NCI-H2107 treated with DMSO at 0.1 percent for 48 hours (cell line): ENCODE results near the gene ZNF511.

Experiments
- DNase-seq: peaks from one replicate; lab custom pipeline; 2025; ENCODE audit not compliant: unreplicated experiment; lab: John Stamatoyannopoulos, UW

Gene ZNF511

DNA sequence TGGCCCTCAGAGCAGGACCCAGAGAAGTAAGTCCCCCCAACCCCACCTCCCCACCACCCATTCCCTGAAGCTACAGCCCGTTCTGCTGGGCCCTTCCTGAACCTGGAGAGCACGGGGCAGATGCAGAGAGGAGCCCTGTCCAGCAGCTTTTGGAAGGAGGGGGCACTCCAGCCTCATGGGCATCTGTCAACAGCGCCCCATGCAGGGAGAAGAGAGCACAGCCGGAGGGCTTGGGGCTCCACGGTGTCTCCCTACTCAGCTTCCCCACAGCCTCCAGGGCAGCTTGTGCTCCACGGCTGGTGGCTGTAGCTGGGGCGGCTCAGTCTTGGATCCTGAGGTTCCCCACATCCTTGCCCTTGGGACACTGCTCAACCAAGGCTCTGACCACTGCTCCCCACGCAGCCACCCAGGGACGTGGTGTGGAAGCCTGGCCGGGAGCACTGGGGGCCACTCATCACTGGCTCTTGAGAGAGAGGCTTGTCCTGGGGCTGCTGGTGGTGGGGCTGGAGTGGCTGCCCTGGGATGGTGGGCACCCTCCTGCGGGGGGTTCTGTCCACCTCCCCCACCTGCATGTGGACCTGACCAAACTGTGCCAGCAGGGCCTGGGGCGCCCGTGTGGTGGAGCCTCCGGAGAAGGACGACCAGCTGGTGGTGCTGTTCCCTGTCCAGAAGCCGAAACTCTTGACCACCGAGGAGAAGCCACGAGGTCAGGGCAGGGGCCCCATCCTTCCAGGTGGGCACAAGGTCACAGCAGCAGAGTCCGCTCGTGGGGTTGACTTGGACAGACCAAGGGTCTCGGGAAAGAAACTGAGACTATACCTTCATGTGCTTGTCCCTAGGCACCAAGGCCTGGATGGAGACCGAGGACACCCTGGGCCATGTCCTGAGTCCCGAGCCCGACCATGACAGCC is 42.9 kb downstream of the ZNF511 start:
- DNase-seq, result no peak

DNA sequence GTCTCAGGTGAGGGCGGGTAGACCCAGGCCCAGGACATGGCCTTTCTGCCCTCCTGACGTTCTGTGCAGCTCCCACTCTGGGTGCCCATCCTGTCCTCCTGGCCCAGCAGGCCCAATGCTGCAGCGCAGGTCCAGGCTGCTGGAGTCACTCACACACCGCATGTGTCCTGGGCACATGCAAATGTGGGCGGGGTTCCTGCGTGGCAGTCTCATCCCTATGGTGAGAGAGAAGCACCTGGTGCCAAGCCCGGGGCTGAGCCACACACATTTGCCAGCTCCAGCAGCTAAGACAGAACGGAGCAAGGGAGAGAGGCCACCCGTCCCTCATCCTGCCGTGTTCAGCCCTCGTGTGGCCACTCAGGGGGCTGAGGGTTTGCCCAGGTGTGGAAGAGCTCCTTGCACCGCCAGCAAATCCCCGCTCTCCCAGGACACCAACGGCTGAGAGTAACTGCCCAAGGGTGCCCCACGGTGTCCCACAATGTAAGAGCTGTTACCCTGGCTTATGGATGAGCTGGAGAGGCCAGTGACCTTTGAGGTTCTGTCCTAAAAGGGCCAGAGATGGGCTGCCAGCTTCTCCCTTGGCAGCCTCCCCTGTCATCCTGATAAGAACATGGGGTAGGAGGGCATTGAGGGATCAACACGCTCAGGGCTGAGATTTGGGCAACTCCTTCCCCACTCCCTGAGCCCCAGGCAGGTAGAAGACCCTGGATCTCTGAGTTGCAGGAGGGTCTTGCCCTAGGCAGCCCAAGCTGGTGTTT is 44.7 kb downstream of the ZNF511 start:
- no peak for DNase-seq

DNA sequence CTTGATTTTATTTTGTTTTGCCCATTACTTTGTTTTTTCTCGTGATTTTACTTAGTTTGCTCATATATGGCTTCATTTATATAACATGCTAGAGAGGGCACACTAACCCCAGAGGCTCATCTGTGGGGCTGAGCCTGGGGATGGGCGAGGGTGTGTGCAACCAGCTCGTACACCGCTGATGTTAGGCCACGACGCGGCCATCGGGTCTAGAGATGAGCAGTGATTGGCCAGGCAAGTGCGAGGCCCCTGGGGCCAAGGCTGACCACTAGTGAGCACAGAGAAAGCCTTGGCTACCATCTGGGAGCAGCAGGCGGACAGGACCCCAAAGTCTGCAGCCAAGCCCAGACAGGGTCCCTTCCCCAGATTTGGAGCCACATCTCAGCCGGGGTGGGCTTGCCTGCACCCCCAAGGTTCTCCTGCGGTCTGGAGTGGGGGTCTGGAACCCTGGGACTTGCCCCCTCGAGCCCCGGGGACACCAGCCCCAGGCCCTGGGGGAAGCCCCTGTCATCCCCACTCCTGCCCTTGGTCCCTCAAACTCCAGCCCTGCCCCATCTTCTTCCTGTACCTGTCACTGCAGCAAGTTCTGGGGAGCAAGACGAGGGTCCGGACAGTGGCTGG is 45.4 kb downstream of the ZNF511 start:
- no peak for DNase-seq

DNA sequence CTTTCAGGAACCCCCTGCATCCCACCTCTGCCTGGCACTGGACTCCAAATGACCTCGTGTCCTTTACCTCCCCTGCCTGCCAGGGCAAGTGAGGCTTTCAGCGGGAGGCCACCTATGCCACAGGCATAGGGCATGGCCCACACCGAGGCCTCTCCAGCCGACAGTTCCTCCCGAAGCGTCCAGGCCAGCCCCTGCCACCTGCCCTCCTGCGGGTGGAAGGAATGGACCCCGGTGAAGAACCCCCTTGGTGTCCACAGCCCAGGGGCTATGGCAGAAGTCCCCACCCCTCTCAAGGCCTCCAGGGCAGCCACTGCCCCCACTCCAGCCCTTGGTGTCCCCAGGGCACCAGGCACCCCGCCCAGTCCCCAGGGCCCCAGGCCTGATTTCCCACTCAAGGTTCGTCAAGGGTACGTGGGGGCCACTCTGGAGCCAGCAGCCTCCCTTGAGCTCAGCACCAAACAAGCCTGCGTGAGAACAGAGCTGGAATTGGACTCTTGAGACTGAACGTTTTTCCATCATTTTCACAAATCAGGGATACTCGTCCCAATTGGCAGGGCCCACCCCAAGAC is 46.0 kb downstream of the ZNF511 start:
- DNase-seq, result no peak

DNA sequence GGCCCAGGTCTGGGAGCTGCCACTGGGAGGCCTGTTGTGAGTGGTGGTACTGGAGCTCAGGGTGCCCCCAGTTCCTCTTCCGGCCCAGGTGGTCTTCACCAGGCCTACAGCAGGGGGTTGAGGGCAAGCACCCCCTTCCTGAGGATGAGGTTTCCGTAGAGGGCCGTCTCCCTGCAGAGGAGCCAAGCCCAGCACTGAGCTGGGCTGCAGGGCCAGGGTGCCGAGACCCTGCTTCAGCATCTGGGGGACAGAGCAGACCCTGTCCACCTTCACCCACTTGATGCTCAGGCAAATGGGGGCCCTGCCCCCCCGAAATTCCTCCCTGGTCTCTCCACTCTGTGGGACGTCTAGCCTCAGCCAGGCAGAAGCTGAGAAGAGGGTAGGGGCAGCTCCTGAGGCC is 46.6 kb downstream of the ZNF511 start:
- DNase-seq, result no peak

DNA sequence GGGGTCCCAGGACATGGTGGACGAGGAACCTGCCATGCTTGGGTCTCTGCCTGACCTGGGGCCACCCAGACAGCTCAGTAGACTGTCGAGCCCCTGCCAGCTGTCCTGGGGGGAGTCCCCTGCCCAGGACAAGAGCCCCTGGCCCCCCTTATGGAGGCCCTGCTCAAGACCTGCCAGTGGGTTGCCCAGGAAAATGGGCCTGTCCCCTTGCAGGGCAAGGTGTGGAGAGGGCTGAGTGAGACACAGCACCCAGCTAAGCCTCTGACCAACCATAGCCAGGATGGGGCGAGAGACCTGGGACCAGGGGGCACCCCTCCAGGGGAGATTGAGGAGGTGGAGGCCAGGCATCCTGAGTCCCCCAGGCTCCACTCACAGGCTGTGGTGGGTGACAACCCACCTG is 47.3 kb downstream of the ZNF511 start:
- no peak for DNase-seq

DNA sequence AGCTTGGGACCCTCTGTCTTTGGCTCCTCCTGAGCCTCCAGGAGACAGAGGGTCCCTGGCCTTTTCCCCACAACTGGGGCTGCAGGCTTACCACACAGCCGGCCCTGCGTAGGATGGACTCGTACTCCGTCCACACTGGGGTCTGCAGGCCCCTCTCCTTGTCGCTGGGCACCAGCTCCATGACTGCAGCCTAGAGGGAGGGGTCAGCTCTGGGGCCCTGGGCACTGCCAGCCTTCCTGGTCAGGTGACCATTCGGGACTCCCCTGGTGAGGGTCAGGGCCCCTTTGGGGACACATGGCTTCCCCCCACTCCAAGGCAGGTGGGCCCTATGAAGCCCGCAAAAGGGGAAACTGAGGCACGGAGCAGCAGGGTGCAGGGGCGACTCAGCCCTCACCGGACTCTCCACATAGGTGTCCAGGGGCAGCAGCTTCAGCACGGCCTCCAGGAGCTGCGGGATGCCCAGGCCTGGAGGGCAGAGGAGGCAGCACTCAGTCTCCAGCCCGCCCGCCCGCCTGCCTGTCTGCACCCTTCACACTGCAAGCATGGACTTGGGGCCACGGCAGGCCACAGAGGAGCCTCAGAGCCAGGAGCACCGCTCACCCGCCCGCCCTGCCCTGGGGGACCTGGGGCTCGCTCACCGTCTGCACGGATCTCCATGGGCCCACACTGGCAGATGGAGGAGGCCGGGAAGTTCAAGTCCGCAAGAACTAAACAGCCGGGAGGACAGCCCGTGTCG is 48.0 kb downstream of the ZNF511 start:
- no peak for DNase-seq

DNA sequence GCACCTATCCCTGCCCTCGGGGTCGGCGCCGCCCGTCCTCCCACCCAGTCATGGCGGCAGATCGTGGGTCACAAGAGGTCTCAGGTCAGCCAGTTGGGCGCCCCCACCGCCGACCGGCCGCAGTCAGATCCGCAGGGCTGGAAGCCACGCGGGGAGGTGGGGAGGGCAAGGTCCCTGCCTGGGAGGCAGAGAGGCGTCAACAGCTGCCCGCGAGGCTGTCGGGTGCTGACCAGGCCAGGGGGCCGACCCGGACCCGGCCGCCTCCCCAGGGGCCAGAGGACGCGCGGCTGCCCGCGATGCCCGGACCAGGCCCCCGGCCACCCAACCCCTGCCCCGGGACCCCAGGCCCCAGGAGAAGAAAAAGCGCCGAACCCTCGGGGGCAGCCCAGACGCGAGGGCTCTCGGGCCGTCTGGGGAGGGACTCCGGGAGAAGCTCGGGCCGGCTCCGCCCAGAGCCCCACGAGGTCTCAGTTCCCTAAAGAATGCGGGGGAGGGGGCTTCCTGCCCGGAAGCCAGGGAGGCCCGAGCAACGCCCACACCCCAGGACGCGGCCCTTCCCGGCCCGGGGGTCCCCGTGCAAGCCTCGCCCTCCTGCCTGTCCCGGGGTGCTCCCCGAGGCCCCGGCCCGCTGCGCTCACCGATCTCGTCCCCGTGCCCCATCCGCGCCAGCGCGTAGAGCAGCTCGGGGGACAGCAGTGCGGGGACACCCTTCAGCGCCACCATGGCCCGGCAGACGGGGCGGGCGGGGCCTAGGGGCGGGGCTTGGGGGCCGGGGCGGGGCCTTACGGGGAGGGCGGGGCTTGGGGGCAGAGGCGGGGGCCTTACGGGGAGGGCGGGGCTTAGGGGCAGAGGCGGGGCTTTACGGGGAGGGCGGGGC is 48.8 kb downstream of the ZNF511 start, which contains the start of gene FUOM:
TSS of gene FUOM (minus strand) at position 735 of the 877 bp plus-strand sequence. CDS start at position 723, 12 bp downstream.
- no peak for DNase-seq

DNA sequence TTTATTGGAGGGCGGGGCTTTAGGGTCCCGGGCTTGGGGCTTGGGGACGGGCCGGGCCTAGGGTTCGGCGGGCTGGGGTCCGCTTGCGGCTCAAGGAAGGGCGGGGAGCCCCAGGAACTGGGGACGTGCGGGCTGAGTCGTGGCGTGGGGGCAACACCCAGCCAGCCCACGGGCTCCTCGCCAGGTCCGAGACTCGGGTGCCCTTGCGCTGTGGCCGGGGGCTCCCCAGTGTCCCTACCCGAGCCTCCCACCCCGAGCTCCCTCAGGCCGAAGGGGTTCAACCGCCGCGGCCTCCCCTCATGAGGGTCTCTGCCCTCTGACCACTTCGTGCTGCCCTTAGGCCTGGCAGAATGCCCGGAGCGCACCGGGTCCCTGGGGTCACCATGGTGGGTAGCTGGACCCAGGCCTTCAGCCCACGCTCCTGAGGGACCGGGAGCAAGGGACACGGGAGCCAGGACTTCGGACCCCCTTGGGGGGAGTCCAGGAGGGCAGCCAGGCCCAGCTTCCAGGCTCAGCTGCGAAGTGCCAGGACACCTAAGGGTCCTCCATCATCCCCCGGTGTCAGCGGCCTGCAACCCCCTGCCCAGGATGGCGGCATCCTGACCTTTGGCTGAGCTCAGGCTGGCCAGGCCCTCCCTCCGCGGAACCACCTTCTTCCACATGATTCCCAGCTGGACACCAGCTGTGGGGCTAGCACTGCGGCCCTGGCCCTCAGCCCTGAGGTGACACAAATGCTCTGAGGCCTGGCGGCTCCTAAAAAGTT is 49.6 kb downstream of the ZNF511 start:
- no peak for DNase-seq

DNA sequence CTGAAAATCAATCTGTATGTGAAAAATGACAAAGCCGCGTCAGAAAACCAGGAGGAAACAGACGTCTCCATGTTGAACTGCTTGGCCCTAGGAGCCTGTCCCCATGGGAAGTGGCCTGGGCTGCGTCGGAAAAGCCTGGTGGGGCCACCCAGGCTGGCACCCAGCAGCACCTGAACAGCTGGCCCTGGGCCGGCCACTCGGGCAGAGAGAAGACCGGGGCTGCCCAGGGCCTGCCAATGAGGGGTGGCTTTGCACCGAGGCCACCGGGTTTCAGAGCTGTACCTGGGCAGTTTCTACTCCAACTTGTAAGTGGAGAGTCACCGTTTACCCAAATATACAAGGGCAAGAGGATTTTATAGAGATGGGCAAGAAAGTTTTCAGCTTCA is 50.2 kb downstream of the ZNF511 start:
- no peak for DNase-seq

DNA sequence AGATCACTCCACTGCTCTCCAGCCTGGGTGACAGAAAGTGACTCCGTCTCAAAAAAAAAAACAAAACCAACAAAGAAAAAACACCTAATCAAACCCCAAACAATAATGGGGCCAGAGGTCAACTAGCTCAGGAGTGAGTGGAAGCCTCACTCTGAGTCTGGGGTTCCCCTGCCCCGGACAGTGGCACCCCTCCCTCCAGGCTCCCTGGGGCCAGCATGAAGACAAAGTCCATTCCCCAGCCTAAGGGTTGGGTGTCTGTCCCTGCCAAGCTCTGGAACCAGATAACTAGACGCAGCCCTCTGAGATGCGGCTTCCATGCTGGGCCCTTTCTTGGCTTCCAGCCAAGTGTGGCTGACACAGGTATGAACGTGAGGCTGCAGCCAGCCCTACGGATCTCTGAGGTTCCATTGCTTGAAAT is 50.8 kb downstream of the ZNF511 start:
- DNase-seq, result peak; percentile 17

DNA sequence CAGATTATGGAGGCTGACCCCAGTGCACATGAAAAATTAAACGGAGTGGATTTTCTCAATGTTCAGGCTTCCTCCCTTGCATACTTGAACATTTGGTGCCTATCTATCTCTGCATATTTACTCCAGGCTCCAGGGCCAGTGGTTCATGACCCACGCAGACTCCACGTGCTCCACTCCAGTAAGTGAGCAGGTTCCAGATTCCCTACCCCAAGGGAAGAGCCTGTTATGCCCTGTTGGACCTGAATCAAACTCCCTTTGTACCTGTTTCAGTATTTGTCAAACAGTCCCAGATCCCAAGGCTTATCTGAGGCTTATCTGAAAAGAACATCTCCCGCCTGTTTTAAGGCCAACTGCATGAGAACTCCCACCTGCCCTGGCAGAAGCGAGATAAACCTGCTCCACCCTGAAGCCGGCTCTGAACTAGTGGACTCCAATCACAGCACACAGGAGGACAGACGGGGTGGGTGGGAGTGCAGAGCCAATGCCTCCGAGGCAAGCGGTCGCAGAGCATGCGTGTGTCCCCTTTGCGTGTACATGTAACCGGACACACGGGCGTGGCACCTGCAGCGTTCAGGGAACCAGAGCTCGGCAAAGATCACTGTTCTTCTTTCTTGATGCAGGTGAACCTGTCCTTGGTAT is 51.4 kb downstream of the ZNF511 start:
- no peak for DNase-seq

DNA sequence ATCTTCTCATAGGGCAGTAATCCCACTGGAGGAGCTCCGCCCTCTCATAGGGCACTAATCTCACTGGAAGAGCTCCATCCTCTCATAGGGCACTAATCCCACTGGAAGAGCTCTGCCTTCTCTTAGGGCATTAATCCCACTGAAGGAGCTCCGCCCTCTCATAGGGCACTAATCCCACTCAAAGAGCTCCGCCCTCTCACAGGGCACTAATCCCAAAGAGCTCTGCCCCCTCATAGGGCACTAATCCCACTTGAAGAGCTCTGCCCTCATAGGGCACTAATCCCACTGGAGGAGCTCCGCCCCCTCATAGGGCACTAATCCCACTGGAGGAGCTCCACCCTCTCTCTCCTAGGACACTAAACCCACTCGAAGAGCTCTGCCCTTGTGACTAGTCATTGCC is 52.5 kb downstream of the ZNF511 start:
- DNase-seq, result no peak

DNA sequence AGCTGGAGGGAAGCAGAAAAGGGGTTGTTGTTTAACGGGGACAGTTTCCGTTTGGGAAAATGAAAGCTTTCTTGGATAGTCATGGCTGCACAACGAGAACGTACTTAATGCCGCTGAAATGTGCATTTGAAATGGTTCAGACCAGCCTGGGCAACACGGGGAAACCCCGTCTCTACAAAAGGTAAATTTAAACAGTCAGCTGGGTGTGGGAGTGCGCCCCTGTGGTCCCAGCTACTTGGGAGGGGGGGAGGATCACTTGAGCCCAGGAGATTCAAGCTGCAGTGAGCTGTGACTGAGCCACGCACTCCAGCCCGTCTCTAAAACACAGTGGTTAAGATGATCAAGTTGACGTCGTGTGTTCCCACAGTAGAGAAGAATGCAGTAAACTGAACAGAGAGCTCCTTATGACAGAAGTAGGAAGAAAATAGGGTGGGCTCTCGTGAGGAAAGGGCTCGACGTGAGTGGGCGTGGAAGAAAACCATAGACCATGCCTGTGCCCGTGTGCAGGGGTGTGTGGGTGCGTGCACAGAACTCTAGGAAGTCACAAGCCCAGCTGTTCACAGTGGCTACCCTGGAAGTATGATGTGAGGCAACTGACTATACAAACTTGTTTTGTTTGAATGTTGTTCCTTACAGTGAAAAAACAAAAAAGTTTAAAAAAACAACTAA is 53.2 kb downstream of the ZNF511 start:
- no peak for DNase-seq
